ENCODE data around the gene DAZ4. TPM values are rescaled to one million over a fixed set of nuclear protein-coding genes. Genes with fewer than 3 reads are reported as not detected.
"Not testable (repeated sequence)": the region's sequence is repeated elsewhere in the genome, so short reads cannot be mapped to it uniquely, and the experiment has no call there.

The DAZ4 gene, protein sequence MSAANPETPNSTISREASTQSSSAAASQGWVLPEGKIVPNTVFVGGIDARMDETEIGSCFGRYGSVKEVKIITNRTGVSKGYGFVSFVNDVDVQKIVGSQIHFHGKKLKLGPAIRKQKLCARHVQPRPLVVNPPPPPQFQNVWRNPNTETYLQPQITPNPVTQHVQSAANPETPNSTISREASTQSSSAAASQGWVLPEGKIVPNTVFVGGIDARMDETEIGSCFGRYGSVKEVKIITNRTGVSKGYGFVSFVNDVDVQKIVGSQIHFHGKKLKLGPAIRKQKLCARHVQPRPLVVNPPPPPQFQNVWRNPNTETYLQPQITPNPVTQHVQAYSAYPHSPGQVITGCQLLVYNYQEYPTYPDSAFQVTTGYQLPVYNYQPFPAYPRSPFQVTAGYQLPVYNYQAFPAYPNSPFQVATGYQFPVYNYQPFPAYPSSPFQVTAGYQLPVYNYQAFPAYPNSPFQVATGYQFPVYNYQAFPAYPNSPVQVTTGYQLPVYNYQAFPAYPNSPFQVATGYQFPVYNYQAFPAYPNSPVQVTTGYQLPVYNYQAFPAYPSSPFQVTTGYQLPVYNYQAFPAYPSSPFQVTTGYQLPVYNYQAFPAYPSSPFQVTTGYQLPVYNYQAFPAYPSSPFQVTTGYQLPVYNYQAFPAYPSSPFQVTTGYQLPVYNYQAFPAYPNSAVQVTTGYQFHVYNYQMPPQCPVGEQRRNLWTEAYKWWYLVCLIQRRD
- not detected for polyA plus RNA-seq (ENCODE audit: insufficient read length in 10 of 10)
- long read RNA-seq, donor 1 = 0 reads
- long read RNA-seq, donor 2 = 0 reads
- long read RNA-seq, donor 3 = 0 reads
- long read RNA-seq, donor 4 = 0 reads
- long read RNA-seq, donor 5 = 0 reads
- long read RNA-seq, donor 6 = 0 reads
- long read RNA-seq, donor 7 = 0 reads
- long read RNA-seq, donor 8 = 0 reads
- long read RNA-seq, donor 9 = 0 reads

- not testable (repeated sequence) for DNase-seq
Observed at GRCh38 chrY:24833619-24834018, at the start of gene DAZ4. TSS of gene DAZ4 (plus strand) at chrY:24833919. CDS start at chrY:24834127, 208 bp downstream.

GRCh38 chrY:24813293-24813692 lies 20.4 kb upstream of the DAZ4 start, which contains the start of gene DAZ3:
TSS of gene DAZ3 (minus strand) at chrY:24813393. CDS start at chrY:24813185, 208 bp downstream.
- not testable (repeated sequence) for DNase-seq

- not testable (repeated sequence) for DNase-seq
Observed at GRCh38 chrY:24821836-24822235, 11.9 kb upstream of the DAZ4 start.

- not testable (repeated sequence) for DNase-seq
Observed at GRCh38 chrY:24824184-24824879, 9.4 kb upstream of the DAZ4 start.

GRCh38 chrY:24825069-24825468 lies 8.7 kb upstream of the DAZ4 start:
- not testable (repeated sequence) for DNase-seq

Other genes with a start within 250 kb of the DAZ4 start
- gene BPY2B, start 215.9 kb upstream of the DAZ4 start, polyA plus RNA-seq (ENCODE audit: insufficient read length in 10 of 10) = not detected
- not detected for gene DAZ3, start 20.5 kb upstream of the DAZ4 start, polyA plus RNA-seq (ENCODE audit: insufficient read length in 10 of 10)
- gene BPY2C, start 218.2 kb downstream of the DAZ4 start, polyA plus RNA-seq (ENCODE audit: insufficient read length in 10 of 10) = not detected